Caco-2 (cell line): ENCODE data around the gene IGSF22. TPM values are rescaled to one million over a fixed set of nuclear protein-coding genes. Genes with fewer than 3 reads are reported as not detected.

Experiments used
- BruUV-seq: library from RNA; stranded (reverse); fragments of 400-500 nt; replicated peaks from 2 replicates; lab custom pipeline; 2021; lab: Mats Ljungman, UMichigan
- CTCF ChIA-PET: fragments of 300-600 bp; sonication (Branson Sonifier 250); formaldehyde crosslinking; loops from one replicate; lab custom pipeline; 2022; ENCODE audit warnings: antibody characterized with exemption; lab: Charles Lee
- POLR2A ChIA-PET: fragments of 300-600 bp; sonication (Branson Sonifier 250); formaldehyde crosslinking; loops from one replicate; lab custom pipeline; 2022; ENCODE audit warnings: antibody characterized with exemption; lab: Charles Lee
- DNase-seq, 2 experiments: peaks; one replicate each; pipeline versions ENCODE4 v3.0.0 to v3.0.0-alpha.2; 2020 to 2022
- H3K27me3 ChIP-seq: replicated peaks from 2 replicates; pipeline ENCODE4 v1.6.0; 2011; ENCODE audit warnings: low read length; ENCODE audit not compliant: control insufficient read depth, insufficient read depth
- H3K36me3 ChIP-seq: 2 replicates; pipeline ENCODE4 v1.5.1; 2011; ENCODE audit warnings: low read length; ENCODE audit not compliant: control insufficient read depth, insufficient read depth
- H3K4me1 ChIP-seq: fragments of 250-450 bp; sonication (Bioruptor Pico); 2 replicates; pipeline ENCODE4 v1.5.1; 2020; ENCODE audit warnings: mild to moderate bottlenecking
- H3K4me3 ChIP-seq: 2 replicates; pipeline ENCODE4 v1.5.1; 2011; ENCODE audit warnings: low read depth, mild to moderate bottlenecking, control low read depth, low read length
- H3K9me3 ChIP-seq: fragments of 250-450 bp; sonication (Bioruptor Pico); 2 replicates; pipeline ENCODE4 v1.5.1; 2020; ENCODE audit warnings: mild to moderate bottlenecking, moderate library complexity
- H3K27ac Mint-ChIP-seq: one replicate; pipeline ENCODE4 v1.8.0; 2022; ENCODE audit warnings: mixed read lengths; ENCODE audit not compliant: unreplicated experiment
- H3K27me3 Mint-ChIP-seq: one replicate; pipeline ENCODE4 v1.8.0; 2022; ENCODE audit warnings: mixed read lengths; ENCODE audit not compliant: insufficient read depth, unreplicated experiment
- H3K36me3 Mint-ChIP-seq: one replicate; pipeline ENCODE4 v1.8.0; 2022; ENCODE audit warnings: mild to moderate bottlenecking, mixed read lengths; ENCODE audit not compliant: insufficient read depth, unreplicated experiment
- H3K4me1 Mint-ChIP-seq: one replicate; pipeline ENCODE4 v1.8.0; 2022; ENCODE audit warnings: low read depth, mixed read lengths; ENCODE audit not compliant: unreplicated experiment
- H3K4me3 Mint-ChIP-seq: one replicate; pipeline ENCODE4 v1.8.0; 2022; ENCODE audit warnings: mild to moderate bottlenecking, moderate library complexity, mixed read lengths; ENCODE audit not compliant: unreplicated experiment
- H3K9me3 Mint-ChIP-seq: one replicate; pipeline ENCODE4 v1.8.0; 2022; ENCODE audit warnings: mixed read lengths; ENCODE audit not compliant: unreplicated experiment
- CTCF ChIP-seq, 2 experiments: fragments of 200-600 bp in 1 of 2; IDR thresholded peaks; 1 replicate in 1 of 2; 2 replicates in 1 of 2; pipeline versions ENCODE4 v1.5.1 to v1.8.0; 2011 to 2022; ENCODE audit warnings: antibody characterized with exemption in 1 of 2, control low read depth in 1 of 2, inconsistent platforms in 1 of 2, low read depth in 1 of 2, low read length in 1 of 2, mild to moderate bottlenecking in 1 of 2, moderate library complexity in 1 of 2; ENCODE audit not compliant: insufficient read depth in 1 of 2, severe bottlenecking in 1 of 2, unreplicated experiment in 1 of 2
- intact Hi-C: fragments of 100-400 bp; cut with micrococcal nuclease; formaldehyde crosslinking; loops from one replicate; pipeline ENCODE4 v1.10.0; 2022; ENCODE audit not compliant: unreplicated experiment
- total RNA-seq: library from RNA; stranded (reverse); gene quantifications from 2 replicates; pipeline ENCODE4 v1.2.3, GENCODE V29; 2022

Gene IGSF22
- total RNA-seq, 1 experiment from 2014 or later: not detected

- DNase-seq: no peak
- H3K4me3 Mint-ChIP-seq: no peak overlapping the region
- BruUV-seq: no TSS peak
- H3K9me3 Mint-ChIP-seq: no peaks in the 10 kb centered on the region
- Histone ChIP-seq H3K4me3 (no peak overlapping the region), H3K27me3 (no peaks in the 10 kb centered on the region), H3K4me1 (0 out of 2 replicates have a peak, but pooled peaks cover 13% of the 10 kb centered on the region), H3K36me3 (no peaks in the 10 kb centered on the region), H3K9me3 (no peaks in the 10 kb centered on the region)
- no peaks in the 10 kb centered on the region for H3K36me3 Mint-ChIP-seq
- peaks cover 10% of the 10 kb centered on the region for H3K27me3 Mint-ChIP-seq
- POLR2A ChIA-PET: no interaction called here
- peaks cover 23% of the 10 kb centered on the region for H3K4me1 Mint-ChIP-seq
- CTCF ChIA-PET: interaction anchor here (0.9 to 1.1 kb wide), 6 partner anchors 10 to 546 kb away, joined by 3 to 6 read pairs (median 4); no protein-coding TSS in a partner anchor
- intact Hi-C loops: loop anchor here (5.0 kb wide), 1 partner anchor 99 kb away; the partner anchor contains the start of gene SPTY2D1
- no peak for TF ChIP-seq CTCF (IDR thresholded peaks at IDR 0.05; ENCODE audit: insufficient read depth in 1 of 2, low read depth in 1 of 2, low read length in 1 of 2, severe bottlenecking in 1 of 2, unreplicated experiment in 1 of 2)
- H3K27ac Mint-ChIP-seq: no peak overlapping the region
These were observed 5.5 kb upstream of the IGSF22 start for GRCh38 chr11:18731441-18731840.

- intact Hi-C loops: loop anchor here (5.0 kb wide), 1 partner anchor 98 kb away; the partner anchor contains the start of gene SPTY2D1
- no peak overlapping the region for H3K27ac Mint-ChIP-seq
- 0 out of 2 replicates have a peak, but pooled peaks cover 8% of the 10 kb centered on the region for H3K4me1 ChIP-seq
- H3K27me3 ChIP-seq: no peaks in the 10 kb centered on the region
- no peak for TF ChIP-seq CTCF (IDR thresholded peaks at IDR 0.05; ENCODE audit: insufficient read depth in 1 of 2, low read depth in 1 of 2, low read length in 1 of 2, severe bottlenecking in 1 of 2, unreplicated experiment in 1 of 2)
- no peaks in the 10 kb centered on the region for H3K9me3 Mint-ChIP-seq
- H3K27me3 Mint-ChIP-seq: peaks cover 7% of the 10 kb centered on the region
- no TSS peak for BruUV-seq
- H3K4me1 Mint-ChIP-seq: peaks cover 18% of the 10 kb centered on the region
- H3K36me3 Mint-ChIP-seq: no peaks in the 10 kb centered on the region
- no peaks in the 10 kb centered on the region for H3K36me3 ChIP-seq
- no peak overlapping the region for H3K4me3 ChIP-seq
- H3K4me3 Mint-ChIP-seq: no peak overlapping the region
- DNase-seq: no peak
- CTCF ChIA-PET: interaction anchor here (0.6 kb wide), 1 partner anchor 1255 kb away, joined by 3 read pairs; no protein-coding TSS in a partner anchor
- POLR2A ChIA-PET: no interaction called here
- H3K9me3 ChIP-seq: no peaks in the 10 kb centered on the region
These were observed 4.0 kb upstream of the IGSF22 start for GRCh38 chr11:18730020-18730419.

- Mint-ChIP-seq H3K4me1 (peaks cover 12% of the 10 kb centered on the region), H3K27ac (no peak overlapping the region), H3K27me3 (peaks cover 7% of the 10 kb centered on the region), H3K4me3 (no peak overlapping the region), H3K9me3 (no peaks in the 10 kb centered on the region), H3K36me3 (no peaks in the 10 kb centered on the region)
- no peaks in the 10 kb centered on the region for H3K27me3 ChIP-seq
- H3K4me1 ChIP-seq: 0 out of 2 replicates have a peak, but pooled peaks cover 3% of the 10 kb centered on the region
- intact Hi-C loops: no loop called here
- ChIA-PET CTCF (interaction anchor here (0.6 kb wide), 1 partner anchor 1255 kb away, joined by 3 read pairs; no protein-coding TSS in a partner anchor), POLR2A (no interaction called here)
- BruUV-seq: no TSS peak
- DNase-seq: no peak
- no peaks in the 10 kb centered on the region for H3K9me3 ChIP-seq
- TF ChIP-seq CTCF (IDR thresholded peaks at IDR 0.05; ENCODE audit: insufficient read depth in 1 of 2, low read depth in 1 of 2, low read length in 1 of 2, severe bottlenecking in 1 of 2, unreplicated experiment in 1 of 2): no peak
- no peaks in the 10 kb centered on the region for H3K36me3 ChIP-seq
- no peak overlapping the region for H3K4me3 ChIP-seq
These were observed 3.4 kb upstream of the IGSF22 start for GRCh38 chr11:18729426-18729825.
